ENCODE measurements around the gene PXT1. TPM values are rescaled to one million over a fixed set of nuclear protein-coding genes. Genes with fewer than 3 reads are reported as not detected.

PXT1 gene
- total and polyA plus RNA-seq, 7 experiments from 2014 or later = 0.15 to 0.64 (median 0.32) TPM; not detected in 2

GRCh38 chr6:36372088-36372487 is 70.6 kb downstream of the PXT1 start:
- Mint-ChIP-seq H3K27ac (no peak overlapping the region), H3K36me3 (peaks cover 0 to 5% (median 0%) of the 10 kb centered on the region in 5 donors), H3K4me1 (peaks cover 0 to 3% (median 0%) of the 10 kb centered on the region in 7 donors), H3K9me3 (no peaks in the 10 kb centered on the region), H3K27me3 (no peaks in the 10 kb centered on the region), H3K4me3 (no peak overlapping the region)
- no peaks in the 10 kb centered on the region for H3K36me3 ChIP-seq (ENCODE audit: control insufficient read depth in 2 of 3, insufficient read depth in 3 of 3, low read length in 3 of 3)
- H3K9me3 ChIP-seq (ENCODE audit: control insufficient read depth in 2 of 3, low read length in 3 of 3) = no peaks in the 10 kb centered on the region
- no peak overlapping the region for H3K4me3 ChIP-seq (ENCODE audit: low read length)
- DNase-seq = no peak
- no peaks in the 10 kb centered on the region for H3K27me3 ChIP-seq (ENCODE audit: control insufficient read depth in 2 of 2, insufficient read depth in 2 of 2, low read length in 2 of 2)
- no peak overlapping the region for H3K27ac ChIP-seq (ENCODE audit: low read depth, low read length)
- intact Hi-C loops (cut with micrococcal nuclease) = no loop called here
- no peaks in the 10 kb centered on the region for H3K4me1 ChIP-seq (ENCODE audit: control insufficient read depth in 2 of 2, insufficient read depth in 2 of 2, low read length in 2 of 2)
- CTCF ChIA-PET = no interaction called here
- ATAC-seq = no peak
- POLR2A ChIA-PET = no interaction called here

GRCh38 chr6:36371211-36371610 is 71.4 kb downstream of the PXT1 start:
- CTCF ChIA-PET = no interaction called here
- Mint-ChIP-seq H3K27me3 (no peaks in the 10 kb centered on the region), H3K36me3 (peaks cover 0 to 5% (median 0%) of the 10 kb centered on the region in 5 donors), H3K4me3 (no peak overlapping the region), H3K9me3 (no peaks in the 10 kb centered on the region), H3K27ac (no peak overlapping the region), H3K4me1 (peaks cover 0 to 3% (median 0%) of the 10 kb centered on the region in 7 donors)
- no peaks in the 10 kb centered on the region for H3K27me3 ChIP-seq (ENCODE audit: control insufficient read depth in 2 of 2, insufficient read depth in 2 of 2, low read length in 2 of 2)
- H3K36me3 ChIP-seq (ENCODE audit: control insufficient read depth in 2 of 3, insufficient read depth in 3 of 3, low read length in 3 of 3) = no peaks in the 10 kb centered on the region
- DNase-seq = no peak
- intact Hi-C loops (cut with micrococcal nuclease) = no loop called here
- ATAC-seq = no peak
- no peaks in the 10 kb centered on the region for H3K4me1 ChIP-seq (ENCODE audit: control insufficient read depth in 2 of 2, insufficient read depth in 2 of 2, low read length in 2 of 2)
- POLR2A ChIA-PET = no interaction called here
- H3K4me3 ChIP-seq (ENCODE audit: low read length) = no peak overlapping the region
- H3K27ac ChIP-seq (ENCODE audit: low read depth, low read length) = no peak overlapping the region
- no peaks in the 10 kb centered on the region for H3K9me3 ChIP-seq (ENCODE audit: control insufficient read depth in 2 of 3, low read length in 3 of 3)

GRCh38 chr6:36370638-36371037 is 72.0 kb downstream of the PXT1 start:
- H3K4me1 Mint-ChIP-seq = peaks cover 0 to 3% (median 0%) of the 10 kb centered on the region in 7 donors
- H3K27ac ChIP-seq (ENCODE audit: low read depth, low read length) = no peak overlapping the region
- no peaks in the 10 kb centered on the region for H3K27me3 ChIP-seq (ENCODE audit: control insufficient read depth in 2 of 2, insufficient read depth in 2 of 2, low read length in 2 of 2)
- H3K4me3 ChIP-seq (ENCODE audit: low read length) = no peak overlapping the region
- ATAC-seq = no peak
- no peaks in the 10 kb centered on the region for H3K9me3 Mint-ChIP-seq
- H3K9me3 ChIP-seq (ENCODE audit: control insufficient read depth in 2 of 3, low read length in 3 of 3) = no peaks in the 10 kb centered on the region
- POLR2A ChIA-PET = no interaction called here
- intact Hi-C loops (cut with micrococcal nuclease) = no loop called here
- CTCF ChIA-PET = no interaction called here
- H3K27me3 Mint-ChIP-seq = no peaks in the 10 kb centered on the region
- no peaks in the 10 kb centered on the region for H3K36me3 ChIP-seq (ENCODE audit: control insufficient read depth in 2 of 3, insufficient read depth in 3 of 3, low read length in 3 of 3)
- no peak overlapping the region for H3K4me3 Mint-ChIP-seq
- no peak for DNase-seq
- H3K36me3 Mint-ChIP-seq = peaks cover 0 to 5% (median 0%) of the 10 kb centered on the region in 5 donors
- no peaks in the 10 kb centered on the region for H3K4me1 ChIP-seq (ENCODE audit: control insufficient read depth in 2 of 2, insufficient read depth in 2 of 2, low read length in 2 of 2)
- H3K27ac Mint-ChIP-seq = no peak overlapping the region

GRCh38 chr6:36368921-36369865 is 73.5 kb downstream of the PXT1 start:
- no peak overlapping the region for H3K27ac ChIP-seq (ENCODE audit: low read depth, low read length)
- H3K9me3 Mint-ChIP-seq = no peaks in the 10 kb centered on the region
- ChIA-PET POLR2A (no interaction called here), CTCF (no interaction called here)
- no peak overlapping the region for H3K27ac Mint-ChIP-seq
- H3K4me1 ChIP-seq (ENCODE audit: control insufficient read depth in 2 of 2, insufficient read depth in 2 of 2, low read length in 2 of 2) = no peaks in the 10 kb centered on the region
- H3K36me3 Mint-ChIP-seq = peaks cover 0 to 6% (median 0%) of the 10 kb centered on the region in 5 donors
- ATAC-seq (peak; percentile 82), DNase-seq (no peak)
- H3K36me3 ChIP-seq (ENCODE audit: control insufficient read depth in 2 of 3, insufficient read depth in 3 of 3, low read length in 3 of 3) = no peaks in the 10 kb centered on the region
- H3K27me3 ChIP-seq (ENCODE audit: control insufficient read depth in 2 of 2, insufficient read depth in 2 of 2, low read length in 2 of 2) = no peaks in the 10 kb centered on the region
- no peak overlapping the region for H3K4me3 ChIP-seq (ENCODE audit: low read length)
- H3K4me3 Mint-ChIP-seq = no peak overlapping the region
- peaks cover 0 to 8% (median 0%) of the 10 kb centered on the region in 7 donors for H3K4me1 Mint-ChIP-seq
- no peaks in the 10 kb centered on the region for H3K27me3 Mint-ChIP-seq
- intact Hi-C loops (cut with micrococcal nuclease) = no loop called here
- no peaks in the 10 kb centered on the region for H3K9me3 ChIP-seq (ENCODE audit: control insufficient read depth in 2 of 3, low read length in 3 of 3)

GRCh38 chr6:36368421-36368820 is 74.2 kb downstream of the PXT1 start:
- CTCF ChIA-PET = no interaction called here
- POLR2A ChIA-PET = no interaction called here
- no peak for ATAC-seq
- Histone ChIP-seq H3K36me3 (ENCODE audit: control insufficient read depth in 2 of 3, insufficient read depth in 3 of 3, low read length in 3 of 3) (no peaks in the 10 kb centered on the region), H3K4me1 (ENCODE audit: control insufficient read depth in 2 of 2, insufficient read depth in 2 of 2, low read length in 2 of 2) (no peaks in the 10 kb centered on the region), H3K27me3 (ENCODE audit: control insufficient read depth in 2 of 2, insufficient read depth in 2 of 2, low read length in 2 of 2) (no peaks in the 10 kb centered on the region), H3K4me3 (ENCODE audit: low read length) (no peak overlapping the region), H3K9me3 (ENCODE audit: control insufficient read depth in 2 of 3, low read length in 3 of 3) (no peaks in the 10 kb centered on the region), H3K27ac (ENCODE audit: low read depth, low read length) (no peak overlapping the region)
- no peaks in the 10 kb centered on the region for H3K9me3 Mint-ChIP-seq
- H3K27me3 Mint-ChIP-seq = no peaks in the 10 kb centered on the region
- H3K4me1 Mint-ChIP-seq = peaks cover 0 to 9% (median 0%) of the 10 kb centered on the region in 7 donors
- intact Hi-C loops (cut with micrococcal nuclease) = no loop called here
- DNase-seq = no peak
- H3K36me3 Mint-ChIP-seq = peaks cover 0 to 6% (median 0%) of the 10 kb centered on the region in 5 donors
- H3K4me3 Mint-ChIP-seq = no peak overlapping the region
- H3K27ac Mint-ChIP-seq = no peak overlapping the region

- Histone ChIP-seq H3K27me3 (ENCODE audit: control insufficient read depth in 2 of 2, insufficient read depth in 2 of 2, low read length in 2 of 2) (no peaks in the 10 kb centered on the region), H3K9me3 (ENCODE audit: control insufficient read depth in 2 of 3, low read length in 3 of 3) (no peaks in the 10 kb centered on the region), H3K27ac (ENCODE audit: low read depth, low read length) (no peak overlapping the region), H3K4me1 (ENCODE audit: control insufficient read depth in 2 of 2, insufficient read depth in 2 of 2, low read length in 2 of 2) (no peaks in the 10 kb centered on the region), H3K4me3 (ENCODE audit: low read length) (no peak overlapping the region), H3K36me3 (ENCODE audit: control insufficient read depth in 2 of 3, insufficient read depth in 3 of 3, low read length in 3 of 3) (no peaks in the 10 kb centered on the region)
- ChIA-PET CTCF (no interaction called here), POLR2A (no interaction called here)
- peak overlapping the region in 1 of 9 donors; percentile 59 for H3K27ac Mint-ChIP-seq
- no peaks in the 10 kb centered on the region for H3K27me3 Mint-ChIP-seq
- H3K9me3 Mint-ChIP-seq = no peaks in the 10 kb centered on the region
- H3K4me1 Mint-ChIP-seq = peaks cover 0 to 14% (median 0%) of the 10 kb centered on the region in 7 donors
- no peak overlapping the region for H3K4me3 Mint-ChIP-seq
- ATAC-seq = no peak
- peaks cover 0 to 7% (median 0%) of the 10 kb centered on the region in 5 donors for H3K36me3 Mint-ChIP-seq
- DNase-seq = no peak
- intact Hi-C loops (cut with micrococcal nuclease) = no loop called here
These were observed 74.9 kb downstream of the PXT1 start for GRCh38 chr6:36367743-36368142.
